ENCODE measurements around the gene ZNF365. TPM values are rescaled to one million over a fixed set of nuclear protein-coding genes. Genes with fewer than 3 reads are reported as not detected.
A peak's percentile ranks its signal among the peaks of the same experiment; 100 is the strongest.
"Not testable (repeated sequence)": the region's sequence is repeated elsewhere in the genome, so short reads cannot be mapped to it uniquely, and the experiment has no call there.

Gene ZNF365
- total RNA-seq, 2 experiments from 2014 or later, result not detected

DNA sequence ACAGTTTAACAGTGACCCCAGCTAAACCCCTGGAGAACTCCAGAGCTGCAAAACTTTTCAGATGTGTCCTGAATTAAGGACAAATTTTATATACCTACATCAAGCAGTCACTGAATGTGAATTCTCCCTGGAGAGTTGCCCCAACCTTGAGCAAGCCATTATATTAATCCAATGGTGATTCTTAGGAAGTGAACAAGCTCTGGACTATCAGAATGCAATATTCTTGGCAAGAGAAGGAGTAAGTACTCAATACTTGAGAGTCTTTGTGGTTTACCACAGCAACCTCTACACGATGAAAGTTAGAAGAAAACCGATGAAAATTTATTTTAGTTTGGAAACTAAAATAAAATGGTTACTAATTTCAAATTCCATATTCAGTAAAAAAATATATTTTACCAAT lies 19.3 kb upstream of the ZNF365 start:
- ATAC-seq (no peak), DNase-seq (no peak)
- Mint-ChIP-seq H3K4me1 (no peaks in the 10 kb centered on the region), H3K27ac (no peak overlapping the region), H3K36me3 (no peaks in the 10 kb centered on the region), H3K27me3 (no peaks in the 10 kb centered on the region), H3K4me3 (no peak overlapping the region), H3K9me3 (ENCODE audit: low read depth) (peaks cover 6% of the 10 kb centered on the region)
- CTCF ChIA-PET, result no interaction called here

- no peak overlapping the region for H3K27ac Mint-ChIP-seq
- H3K9me3 Mint-ChIP-seq (ENCODE audit: low read depth), result peaks cover 6% of the 10 kb centered on the region
- H3K4me1 Mint-ChIP-seq, result no peaks in the 10 kb centered on the region
- H3K4me3 Mint-ChIP-seq, result no peak overlapping the region
- H3K27me3 Mint-ChIP-seq, result no peaks in the 10 kb centered on the region
- no peak for DNase-seq
- no peak for ATAC-seq
- CTCF ChIA-PET, result no interaction called here
- H3K36me3 Mint-ChIP-seq, result no peaks in the 10 kb centered on the region
Observed at GRCh38 chr10:62356447-62356846, 17.7 kb upstream of the ZNF365 start.

DNA sequence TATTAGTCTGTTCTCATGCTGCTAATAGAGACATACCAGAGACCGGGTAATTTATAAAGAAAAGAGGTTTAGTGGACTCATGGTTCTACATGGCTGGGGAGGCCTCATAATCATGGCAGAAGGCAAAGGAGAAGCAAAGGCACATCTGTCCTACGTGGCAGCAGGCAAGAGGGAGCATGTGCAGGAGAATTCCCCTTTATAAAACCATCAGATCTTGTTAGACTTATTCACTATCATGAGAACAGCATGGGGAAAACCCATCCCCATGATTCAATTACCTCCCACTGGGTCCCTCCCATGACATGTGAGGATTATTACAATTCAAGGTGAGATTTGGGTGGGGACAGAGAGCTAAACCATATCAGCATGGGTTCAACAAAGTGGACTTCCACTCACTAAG lies 16.0 kb upstream of the ZNF365 start:
- ATAC-seq; H3K27me3 Mint-ChIP-seq; H3K36me3 Mint-ChIP-seq; H3K9me3 Mint-ChIP-seq (ENCODE audit: low read depth); H3K27ac Mint-ChIP-seq; DNase-seq; H3K4me3 Mint-ChIP-seq; CTCF ChIA-PET; H3K4me1 Mint-ChIP-seq: not testable (repeated sequence)

- DNase-seq, result no peak
- Mint-ChIP-seq H3K36me3 (no peaks in the 10 kb centered on the region), H3K27ac (no peak overlapping the region), H3K4me1 (peaks cover 7% of the 10 kb centered on the region), H3K27me3 (peaks cover 54% of the 10 kb centered on the region), H3K9me3 (ENCODE audit: low read depth) (no peaks in the 10 kb centered on the region), H3K4me3 (peak overlapping the region; percentile 50)
- ATAC-seq, result no peak
- CTCF ChIA-PET, result interaction anchor here (0.6 to 0.7 kb wide), 2 partner anchors 109 to 513 kb away, joined by 3 to 4 read pairs; no protein-coding TSS in a partner anchor
Observed at GRCh38 chr10:62373639-62373994, 552 bp upstream of the ZNF365 start.

GRCh38 chr10:62374862-62375710 lies 917 bp downstream of the ZNF365 start:
- Mint-ChIP-seq H3K4me1 (peaks cover 7% of the 10 kb centered on the region), H3K4me3 (peak overlapping the region; percentile 14), H3K27me3 (peaks cover 50% of the 10 kb centered on the region), H3K27ac (no peak overlapping the region), H3K9me3 (ENCODE audit: low read depth) (no peaks in the 10 kb centered on the region), H3K36me3 (no peaks in the 10 kb centered on the region)
- ATAC-seq (no peak), DNase-seq (no peak)
- CTCF ChIA-PET, result no interaction called here

DNA sequence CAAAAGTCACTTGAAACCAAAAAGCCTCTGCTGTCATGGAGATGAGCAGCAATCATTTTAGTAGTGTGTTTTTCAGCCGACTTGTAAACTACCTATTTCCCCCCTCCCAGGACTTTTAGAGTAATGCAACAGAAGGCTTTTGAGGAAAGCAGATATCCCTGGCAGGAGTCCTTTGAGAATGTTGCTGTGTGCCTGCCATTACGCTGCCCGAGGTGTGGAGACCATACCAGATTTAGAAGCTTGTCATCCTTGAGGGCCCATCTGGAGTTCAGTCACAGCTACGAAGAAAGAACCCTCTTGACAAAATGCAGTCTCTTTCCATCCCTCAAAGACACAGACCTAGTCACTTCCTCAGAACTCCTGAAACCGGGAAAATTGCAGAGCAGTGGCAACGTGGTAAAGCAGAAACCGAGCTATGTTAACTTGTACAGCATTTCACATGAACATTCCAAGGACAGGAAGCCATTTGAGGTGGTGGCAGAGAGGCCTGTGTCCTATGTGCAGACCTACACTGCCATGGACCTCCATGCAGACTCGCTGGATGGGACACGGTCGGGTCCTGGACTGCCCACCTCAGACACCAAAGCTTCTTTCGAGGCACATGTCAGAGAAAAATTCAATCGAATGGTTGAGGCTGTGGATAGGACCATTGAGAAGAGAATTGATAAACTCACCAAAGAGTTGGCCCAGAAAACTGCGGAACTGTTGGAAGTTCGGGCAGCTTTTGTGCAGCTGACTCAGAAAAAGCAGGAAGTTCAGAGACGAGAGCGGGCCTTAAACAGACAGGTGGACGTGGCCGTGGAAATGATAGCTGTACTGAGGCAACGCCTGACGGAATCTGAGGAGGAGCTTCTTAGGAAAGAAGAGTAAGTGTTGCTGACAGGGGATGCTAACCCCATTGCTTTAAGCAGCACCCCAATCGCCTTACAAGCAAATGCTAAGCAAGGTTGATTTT lies 2.2 kb downstream of the ZNF365 start:
- CTCF ChIA-PET, result interaction anchor here (0.9 kb wide), 1 partner anchor 108 kb away, joined by 4 read pairs; the partner anchor contains the start of gene RTKN2
- peaks cover 59% of the 10 kb centered on the region for H3K27me3 Mint-ChIP-seq
- DNase-seq, result no peak
- H3K4me3 Mint-ChIP-seq, result no peak overlapping the region
- ATAC-seq, result no peak
- H3K9me3 Mint-ChIP-seq (ENCODE audit: low read depth), result no peaks in the 10 kb centered on the region
- peaks cover 7% of the 10 kb centered on the region for H3K4me1 Mint-ChIP-seq
- no peak overlapping the region for H3K27ac Mint-ChIP-seq
- H3K36me3 Mint-ChIP-seq, result no peaks in the 10 kb centered on the region

DNA sequence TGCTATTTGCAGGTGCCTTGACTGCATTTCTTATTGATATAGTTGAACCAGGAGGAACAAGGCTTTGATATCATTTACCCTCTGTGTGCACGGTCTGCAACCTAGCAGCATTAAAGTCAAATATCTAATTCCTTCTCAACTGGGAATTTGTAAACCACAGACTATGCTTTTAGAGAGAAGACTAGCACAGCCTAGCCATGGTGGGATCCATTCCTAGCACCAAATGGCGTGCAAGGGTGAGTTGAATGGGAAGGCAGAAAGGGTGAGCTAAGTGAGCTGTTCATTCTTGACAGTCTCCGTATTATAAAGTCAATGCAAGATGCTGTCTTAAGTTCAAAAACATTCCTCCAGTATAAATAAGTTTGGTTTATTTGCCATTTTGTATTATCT lies 2.9 kb downstream of the ZNF365 start:
- H3K36me3 Mint-ChIP-seq, result no peaks in the 10 kb centered on the region
- H3K27me3 Mint-ChIP-seq, result peaks cover 62% of the 10 kb centered on the region
- H3K4me1 Mint-ChIP-seq, result peaks cover 7% of the 10 kb centered on the region
- H3K4me3 Mint-ChIP-seq, result no peak overlapping the region
- H3K9me3 Mint-ChIP-seq (ENCODE audit: low read depth), result no peaks in the 10 kb centered on the region
- CTCF ChIA-PET, result interaction anchor here (0.9 kb wide), 1 partner anchor 108 kb away, joined by 4 read pairs; the partner anchor contains the start of gene RTKN2
- DNase-seq, result no peak
- no peak overlapping the region for H3K27ac Mint-ChIP-seq
- ATAC-seq, result no peak

DNA sequence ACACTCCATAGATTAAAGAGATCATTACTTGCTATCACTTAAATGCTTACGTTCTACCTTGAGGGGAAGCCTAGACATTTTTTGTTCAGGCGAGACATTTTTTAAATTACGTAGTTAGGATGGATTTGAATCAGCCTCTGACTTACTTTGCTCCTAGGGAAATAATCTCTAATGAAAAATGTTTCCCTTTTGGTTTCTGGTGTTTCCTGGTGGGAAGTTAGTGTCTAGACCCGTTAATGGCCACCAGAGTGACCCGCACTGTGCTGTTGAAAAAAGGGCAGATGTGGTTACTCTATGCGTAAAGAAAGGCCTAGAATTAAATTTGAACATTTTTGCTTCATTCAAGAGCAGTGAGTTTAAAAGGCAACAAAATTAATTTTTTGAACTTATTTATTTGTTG lies 3.8 kb downstream of the ZNF365 start:
- Mint-ChIP-seq H3K4me1 (peaks cover 7% of the 10 kb centered on the region), H3K4me3 (no peak overlapping the region)

DNA sequence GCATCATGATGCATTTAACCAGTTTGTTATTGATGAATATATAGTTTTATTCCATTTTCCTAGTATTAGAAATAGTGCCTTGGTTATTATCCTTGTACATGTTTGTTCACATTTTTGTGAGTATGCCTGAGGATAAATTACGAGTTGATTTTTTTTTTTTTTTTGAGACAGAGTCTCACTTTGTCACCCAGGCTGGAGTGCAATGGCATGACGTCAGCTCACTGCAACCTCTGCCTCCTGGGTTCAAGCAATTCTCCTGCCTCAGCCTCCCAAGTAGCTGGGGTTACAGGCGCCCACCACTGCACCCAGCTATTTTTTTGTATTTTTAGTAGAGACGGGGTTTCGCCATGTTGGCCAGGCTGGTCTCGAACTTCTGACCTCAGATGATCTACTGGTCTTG lies 4.7 kb downstream of the ZNF365 start:
- H3K27me3 Mint-ChIP-seq, result peaks cover 61% of the 10 kb centered on the region
- H3K9me3 Mint-ChIP-seq (ENCODE audit: low read depth); H3K36me3 Mint-ChIP-seq; ATAC-seq; DNase-seq; H3K4me1 Mint-ChIP-seq; CTCF ChIA-PET; H3K27ac Mint-ChIP-seq; H3K4me3 Mint-ChIP-seq: not testable (repeated sequence)

More for the DNA sequence above, 3.8 kb downstream of the ZNF365 start:
- ATAC-seq (no peak), DNase-seq (no peak)
- Mint-ChIP-seq H3K27ac (no peak overlapping the region), H3K36me3 (no peaks in the 10 kb centered on the region), H3K27me3 (peaks cover 67% of the 10 kb centered on the region), H3K9me3 (ENCODE audit: low read depth) (no peaks in the 10 kb centered on the region)
- CTCF ChIA-PET, result no interaction called here

DNA sequence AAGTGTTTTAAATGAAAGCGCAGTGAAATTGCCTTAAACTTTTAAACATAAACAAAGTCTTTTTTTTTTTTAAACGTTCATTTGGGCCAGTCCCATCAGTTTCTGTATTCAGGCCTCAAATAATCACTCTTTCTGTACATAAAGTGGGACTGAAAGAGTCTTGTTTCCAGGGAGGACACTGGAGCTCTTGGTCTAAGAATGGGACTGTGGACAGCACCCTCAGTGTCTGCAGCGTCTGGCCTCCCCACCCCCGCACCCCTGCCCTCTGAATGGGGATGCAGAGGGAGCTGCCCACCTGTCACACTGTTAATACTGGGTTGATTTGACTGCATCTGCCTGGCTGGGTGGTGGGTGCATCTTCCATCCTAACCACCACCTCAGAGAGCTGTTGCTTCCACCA lies 5.2 kb downstream of the ZNF365 start:
- CTCF ChIA-PET, result no interaction called here
- peaks cover 10% of the 10 kb centered on the region for H3K4me1 Mint-ChIP-seq
- H3K27me3 Mint-ChIP-seq, result peaks cover 60% of the 10 kb centered on the region
- DNase-seq, result no peak
- no peaks in the 10 kb centered on the region for H3K36me3 Mint-ChIP-seq
- no peaks in the 10 kb centered on the region for H3K9me3 Mint-ChIP-seq (ENCODE audit: low read depth)
- ATAC-seq, result no peak
- no peak overlapping the region for H3K4me3 Mint-ChIP-seq
- H3K27ac Mint-ChIP-seq, result no peak overlapping the region

- H3K27me3 Mint-ChIP-seq, result peaks cover 60% of the 10 kb centered on the region
Observed at GRCh38 chr10:62380016-62380415, 5.8 kb downstream of the ZNF365 start.

GRCh38 chr10:62381385-62382102 lies 7.4 kb downstream of the ZNF365 start:
- peaks cover 16% of the 10 kb centered on the region for H3K4me1 Mint-ChIP-seq
- no peak for ATAC-seq
- no peaks in the 10 kb centered on the region for H3K36me3 Mint-ChIP-seq
- DNase-seq, result no peak
- no peak overlapping the region for H3K27ac Mint-ChIP-seq
- CTCF ChIA-PET, result no interaction called here
- no peaks in the 10 kb centered on the region for H3K9me3 Mint-ChIP-seq (ENCODE audit: low read depth)
- no peak overlapping the region for H3K4me3 Mint-ChIP-seq
- H3K27me3 Mint-ChIP-seq, result peaks cover 57% of the 10 kb centered on the region

More at GRCh38 chr10:62380016-62380415, 5.8 kb downstream of the ZNF365 start:
- Mint-ChIP-seq H3K4me3 (no peak overlapping the region), H3K4me1 (peaks cover 15% of the 10 kb centered on the region), H3K36me3 (no peaks in the 10 kb centered on the region), H3K9me3 (ENCODE audit: low read depth) (no peaks in the 10 kb centered on the region), H3K27ac (no peak overlapping the region)
- DNase-seq, result no peak
- no peak for ATAC-seq
- CTCF ChIA-PET, result interaction anchor here (1.2 kb wide), 1 partner anchor 474 kb away, joined by 3 read pairs; no protein-coding TSS in a partner anchor

GRCh38 chr10:62382831-62383230 lies 8.7 kb downstream of the ZNF365 start:
- H3K9me3 Mint-ChIP-seq (ENCODE audit: low read depth), result no peaks in the 10 kb centered on the region
- ATAC-seq (no peak), DNase-seq (no peak)
- no peak overlapping the region for H3K27ac Mint-ChIP-seq
- no peak overlapping the region for H3K4me3 Mint-ChIP-seq
- H3K27me3 Mint-ChIP-seq, result peaks cover 57% of the 10 kb centered on the region
- no peaks in the 10 kb centered on the region for H3K36me3 Mint-ChIP-seq
- CTCF ChIA-PET, result no interaction called here
- H3K4me1 Mint-ChIP-seq, result peaks cover 16% of the 10 kb centered on the region

Measured in activated CD8-positive, alpha-beta memory T cell treated with anti-CD3 and anti-CD28 coated beads, Interleukin-2, amount 10 ng/mL, durations not matched to agents 7 days and 5 days (primary cell).